ENCODE results near the gene RTCA. TPM values are rescaled to one million over a fixed set of nuclear protein-coding genes. Genes with fewer than 3 reads are reported as not detected.
"Not testable (repeated sequence)": the region's sequence is repeated elsewhere in the genome, so short reads cannot be mapped to it uniquely, and the experiment has no call there.

Gene RTCA
- total RNA-seq (2014; rRNA removed; shearing (Covaris generic); ENCODE audit: low replicate concordance), result 27.3 and 36.8 TPM in 2 replicates

GRCh38 chr1:100265931-100266740 lies at the start of gene RTCA:
Gene RTCA, plus strand, starts transcription at chr1:100266216. Its CDS starts 160 bp downstream, at chr1:100266376.
- no peaks in the 10 kb centered on the region for H3K27me3 ChIP-seq
- H3K36me3 ChIP-seq, result peaks cover 32% of the 10 kb centered on the region
- peaks cover 4% of the 10 kb centered on the region; the same call in 1 of the 2 replicates for H3K9me3 ChIP-seq
- H3K4me3 ChIP-seq, result peak within 1 kb of the TSS; percentile 68
- peak; percentile 94 for DNase-seq

- Histone ChIP-seq H3K36me3 (peaks cover 10% of the 10 kb centered on the region), H3K27me3 (no peaks in the 10 kb centered on the region), H3K9me3 (no peaks in the 10 kb centered on the region), H3K4me3 (no peak overlapping the region)
- no peak for DNase-seq
Measured at GRCh38 chr1:100217834-100218233, 48.2 kb upstream of the RTCA start.

GRCh38 chr1:100219457-100219856 lies 46.6 kb upstream of the RTCA start:
- no peak overlapping the region for H3K4me3 ChIP-seq
- no peaks in the 10 kb centered on the region for H3K27me3 ChIP-seq
- H3K36me3 ChIP-seq, result peaks cover 7% of the 10 kb centered on the region
- H3K9me3 ChIP-seq, result no peaks in the 10 kb centered on the region
- no peak for DNase-seq

GRCh38 chr1:100219883-100220282 lies 46.1 kb upstream of the RTCA start:
- Histone ChIP-seq H3K27me3 (no peaks in the 10 kb centered on the region), H3K4me3 (no peak overlapping the region), H3K9me3 (no peaks in the 10 kb centered on the region), H3K36me3 (peaks cover 7% of the 10 kb centered on the region)
- DNase-seq, result no peak

DNA sequence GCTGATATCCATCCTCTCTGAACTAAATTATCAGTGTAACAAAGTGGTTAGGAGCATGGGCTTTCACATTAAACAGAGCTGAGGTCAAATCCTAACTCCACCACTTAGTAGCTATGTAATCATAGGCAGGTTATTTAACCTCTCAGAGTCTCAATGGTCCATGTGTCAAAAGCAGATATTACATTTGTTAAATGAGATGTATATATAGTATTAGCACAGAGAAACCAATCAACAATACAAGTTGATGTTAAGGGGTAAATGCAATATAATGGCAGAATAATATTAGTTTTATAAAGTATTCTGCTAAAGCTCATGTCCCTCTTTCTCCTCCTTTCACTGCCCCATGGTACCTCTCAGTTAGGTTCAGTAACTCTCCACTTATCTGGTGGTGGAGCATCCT lies 43.6 kb upstream of the RTCA start:
- DNase-seq, result no peak
- H3K4me3 ChIP-seq, result no peak overlapping the region
- peaks cover 7% of the 10 kb centered on the region for H3K36me3 ChIP-seq
- H3K9me3 ChIP-seq, result no peaks in the 10 kb centered on the region
- H3K27me3 ChIP-seq, result no peaks in the 10 kb centered on the region

DNA sequence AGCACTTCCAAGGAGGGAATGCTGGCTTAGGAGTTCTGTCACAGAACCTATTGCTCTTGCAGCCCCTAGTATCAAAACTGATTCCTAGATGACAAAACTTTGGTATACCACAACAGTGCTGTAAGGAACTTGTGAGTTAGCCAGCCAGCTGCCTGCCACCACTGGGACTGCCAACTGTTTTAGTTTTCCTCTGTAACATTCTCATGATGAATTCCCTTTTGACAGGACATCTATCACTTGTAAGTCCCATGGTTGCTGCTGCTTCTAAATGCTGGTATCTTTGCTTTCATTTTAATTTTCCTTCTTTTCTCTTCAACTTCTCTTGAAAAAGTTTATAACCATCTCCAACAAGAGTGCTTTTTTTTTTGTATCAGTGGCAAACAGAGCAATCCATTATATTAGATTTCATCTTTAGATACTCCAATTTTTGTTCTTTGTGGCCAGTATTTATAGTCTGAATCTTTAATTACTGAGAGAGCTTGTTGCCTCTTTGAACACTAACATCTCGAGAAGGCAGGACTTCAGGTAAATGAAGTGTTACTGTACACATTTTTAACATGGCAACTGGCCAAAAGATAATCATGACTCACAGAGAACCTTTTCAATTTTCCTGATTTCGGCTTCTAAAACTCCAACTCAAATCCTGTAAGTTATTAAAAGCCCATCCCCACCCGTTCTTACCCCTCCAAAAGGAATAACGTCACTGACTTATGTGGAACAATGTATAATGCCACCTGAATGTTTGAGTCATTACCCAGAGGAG lies 36.2 kb upstream of the RTCA start:
- H3K27me3 ChIP-seq, result no peaks in the 10 kb centered on the region
- H3K9me3 ChIP-seq, result no peaks in the 10 kb centered on the region
- H3K4me3 ChIP-seq, result no peak overlapping the region
- peaks cover 6% of the 10 kb centered on the region for H3K36me3 ChIP-seq
- DNase-seq, result no peak

DNA sequence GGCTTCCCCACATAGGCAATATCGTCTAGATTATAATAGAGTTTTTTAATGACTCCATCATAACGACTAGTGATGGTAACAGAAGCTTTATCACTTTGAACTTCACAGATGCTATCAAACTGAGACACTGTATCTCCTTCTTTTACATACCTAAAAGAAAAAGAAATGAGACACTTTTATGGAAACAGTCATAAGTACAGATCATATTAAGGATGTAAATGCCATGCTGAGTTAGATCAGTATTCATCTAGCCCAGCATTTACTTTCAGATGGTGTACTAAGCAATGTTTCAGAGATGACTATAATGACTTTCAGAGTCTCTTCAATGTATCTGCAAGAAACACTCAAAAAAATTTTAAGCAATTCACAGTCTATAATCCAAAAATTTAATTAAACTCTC lies 35.3 kb upstream of the RTCA start:
- Histone ChIP-seq H3K36me3 (peaks cover 9% of the 10 kb centered on the region), H3K27me3 (no peaks in the 10 kb centered on the region), H3K4me3 (no peak overlapping the region)

DNA sequence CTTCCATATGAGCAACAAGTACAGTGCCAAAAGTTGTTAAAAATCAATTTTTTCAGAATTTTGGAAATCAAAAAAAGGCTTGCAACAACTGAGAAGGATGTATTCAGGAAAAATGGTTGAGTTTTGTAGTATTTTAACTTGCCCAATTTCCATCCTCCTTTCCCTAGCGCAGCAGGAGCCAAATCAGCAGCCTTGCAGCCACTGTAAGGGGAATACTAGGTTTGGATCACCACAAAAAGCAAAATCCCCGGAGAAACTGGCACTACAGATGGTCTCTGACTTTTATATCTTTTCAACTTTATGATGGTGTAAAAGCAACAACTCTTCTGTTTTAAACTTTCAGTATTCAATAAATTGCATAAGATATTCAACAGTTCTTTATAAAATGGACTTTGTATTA lies 34.3 kb upstream of the RTCA start:
- no peaks in the 10 kb centered on the region for H3K9me3 ChIP-seq
- H3K4me3 ChIP-seq, result no peak overlapping the region
- H3K27me3 ChIP-seq, result no peaks in the 10 kb centered on the region
- H3K36me3 ChIP-seq, result peaks cover 9% of the 10 kb centered on the region
- no peak for DNase-seq

More for the DNA sequence above, 35.3 kb upstream of the RTCA start:
- H3K9me3 ChIP-seq, result no peaks in the 10 kb centered on the region
- DNase-seq, result no peak

DNA sequence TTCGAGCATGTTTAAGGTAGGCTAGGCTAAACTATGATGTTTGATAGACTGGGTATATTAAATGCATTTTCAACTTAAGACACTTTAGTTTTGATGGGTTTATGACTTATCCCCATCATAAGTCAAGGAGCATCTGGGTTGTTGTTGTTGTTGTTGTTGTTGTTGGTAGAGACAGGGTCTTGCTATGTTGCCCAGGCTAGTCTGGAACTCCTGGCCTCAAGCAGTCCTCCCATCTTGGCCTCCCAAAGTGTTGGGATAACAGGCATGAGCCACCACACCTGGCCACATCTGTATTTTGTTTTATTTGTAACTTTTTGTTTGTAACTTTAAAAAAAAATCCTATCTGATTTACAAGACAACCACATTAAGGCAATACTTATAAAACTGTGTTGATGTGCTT lies 33.9 kb upstream of the RTCA start:
- Histone ChIP-seq H3K36me3 (peaks cover 9% of the 10 kb centered on the region), H3K9me3 (no peaks in the 10 kb centered on the region), H3K4me3 (no peak overlapping the region), H3K27me3 (no peaks in the 10 kb centered on the region)
- no peak for DNase-seq

- H3K9me3 ChIP-seq, H3K4me3 ChIP-seq, DNase-seq, H3K27me3 ChIP-seq, H3K36me3 ChIP-seq: not testable (repeated sequence)
Measured at GRCh38 chr1:100233566-100233965, 32.5 kb upstream of the RTCA start.

DNA sequence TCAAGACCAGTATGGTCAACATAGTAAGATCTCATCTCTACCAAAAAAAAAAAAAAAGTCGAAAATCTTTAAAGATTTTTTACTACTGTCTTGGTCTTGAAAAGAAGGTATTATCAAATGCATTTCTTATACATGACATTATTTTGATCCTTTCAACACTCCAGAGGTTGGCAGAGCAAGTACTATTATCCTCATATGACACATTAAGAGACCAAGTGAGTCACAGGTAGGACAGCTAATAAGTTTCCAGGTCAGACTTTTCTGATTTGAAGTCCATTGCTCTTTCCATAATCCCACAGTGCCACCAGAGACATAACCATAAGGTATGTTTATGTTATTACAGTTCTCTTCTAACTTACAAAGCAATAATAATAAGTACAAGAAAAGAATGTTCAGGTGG lies 31.6 kb upstream of the RTCA start:
- H3K36me3 ChIP-seq, result peaks cover 9% of the 10 kb centered on the region
- H3K9me3 ChIP-seq, result no peaks in the 10 kb centered on the region
- DNase-seq, result no peak
- H3K27me3 ChIP-seq, result no peaks in the 10 kb centered on the region
- H3K4me3 ChIP-seq, result no peak overlapping the region

DNA sequence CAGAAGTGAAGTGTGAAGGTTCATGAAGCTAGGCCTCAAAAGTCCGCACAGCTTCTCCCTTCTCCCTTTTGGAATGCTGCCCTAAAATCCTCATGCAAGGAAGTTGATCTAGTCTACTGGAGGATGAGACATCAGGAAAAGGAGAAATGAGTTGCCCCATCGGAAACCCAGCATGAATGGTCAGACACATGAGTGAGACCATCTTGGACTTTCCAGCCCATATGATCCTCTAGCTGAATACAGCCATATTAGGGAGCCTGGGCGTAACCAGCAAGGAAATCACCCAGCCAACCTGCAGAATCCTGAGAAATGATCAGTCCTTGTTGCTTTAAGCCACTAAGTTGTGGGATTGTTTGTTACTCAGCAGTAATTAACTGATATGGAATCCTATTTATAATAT lies 28.9 kb upstream of the RTCA start:
- H3K27me3 ChIP-seq, result no peaks in the 10 kb centered on the region
- H3K4me3 ChIP-seq, result no peak overlapping the region
- H3K36me3 ChIP-seq, result peaks cover 9% of the 10 kb centered on the region
- no peak for DNase-seq
- H3K9me3 ChIP-seq, result no peaks in the 10 kb centered on the region

DNA sequence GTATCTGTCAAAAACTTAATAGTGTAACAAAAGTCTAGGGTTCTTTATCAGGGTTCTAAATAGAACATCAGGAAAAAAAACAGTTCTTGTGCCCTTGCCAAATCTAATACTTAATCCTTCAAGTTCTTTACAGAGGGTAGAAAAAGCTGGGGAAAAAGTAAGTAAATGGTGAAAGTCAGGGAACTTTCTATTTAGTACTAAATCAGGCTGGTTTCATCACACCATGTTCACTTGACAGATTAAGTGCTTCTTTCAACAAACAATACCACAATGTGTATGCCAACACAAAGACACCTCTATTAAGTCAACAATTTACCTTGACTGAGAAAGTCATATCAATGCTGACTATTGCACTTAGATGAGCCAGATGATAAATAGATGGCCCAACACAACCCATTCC lies 26.1 kb upstream of the RTCA start:
- no peak for DNase-seq
- no peaks in the 10 kb centered on the region for H3K9me3 ChIP-seq
- peaks cover 2% of the 10 kb centered on the region; the same call in 1 of the 2 replicates for H3K36me3 ChIP-seq
- no peaks in the 10 kb centered on the region for H3K27me3 ChIP-seq
- H3K4me3 ChIP-seq, result no peak overlapping the region

- no peak for DNase-seq
- Histone ChIP-seq H3K4me3 (no peak overlapping the region), H3K36me3 (no peaks in the 10 kb centered on the region; the same call in 1 of the 2 replicates)
Measured at GRCh38 chr1:100240631-100241030, 25.4 kb upstream of the RTCA start.

DNA sequence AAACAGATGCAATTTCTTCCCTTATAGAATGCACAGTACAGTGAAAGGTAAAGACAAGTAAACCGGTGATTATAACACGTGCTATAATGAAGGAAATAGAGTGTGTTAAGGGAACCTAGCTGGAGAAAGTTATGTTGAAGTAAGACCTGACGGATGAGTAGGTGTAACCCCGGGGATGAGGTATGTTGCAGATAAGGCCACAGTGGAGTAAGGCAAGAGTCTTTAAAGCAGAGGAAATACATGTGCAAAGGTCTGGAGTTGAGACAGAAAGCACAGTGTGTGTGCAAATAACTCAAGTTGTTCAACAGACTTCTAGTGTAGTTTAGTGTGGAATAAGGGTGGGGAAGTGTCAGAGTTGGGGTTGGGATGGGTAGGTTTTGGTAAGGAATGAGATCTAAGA lies 19.3 kb upstream of the RTCA start:
- Histone ChIP-seq H3K36me3 (no peaks in the 10 kb centered on the region), H3K9me3 (no peaks in the 10 kb centered on the region), H3K27me3 (no peaks in the 10 kb centered on the region), H3K4me3 (no peak overlapping the region)
- DNase-seq, result no peak

More at GRCh38 chr1:100240631-100241030, 25.4 kb upstream of the RTCA start:
- no peaks in the 10 kb centered on the region for H3K9me3 ChIP-seq
- no peaks in the 10 kb centered on the region for H3K27me3 ChIP-seq

DNA sequence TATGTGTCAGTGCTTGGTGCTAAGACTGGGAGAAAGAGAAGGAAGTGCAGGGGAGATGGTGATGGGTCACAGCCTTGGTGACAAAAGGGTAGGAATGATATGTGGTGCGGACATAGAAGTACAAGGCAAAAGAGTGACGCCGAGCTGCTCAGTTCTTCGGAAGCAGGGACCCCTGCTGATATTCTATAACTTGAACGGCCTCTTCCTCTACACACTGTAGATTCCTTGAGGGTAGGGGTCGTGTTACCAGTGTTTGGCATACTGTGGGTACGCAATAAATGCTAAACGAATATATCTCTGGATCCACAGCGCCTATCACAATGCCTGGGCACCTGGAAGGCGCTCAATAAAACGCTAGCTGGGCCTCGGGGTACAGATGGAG lies 16.9 kb upstream of the RTCA start:
- no peaks in the 10 kb centered on the region for H3K36me3 ChIP-seq
- no peak for DNase-seq
- no peaks in the 10 kb centered on the region for H3K9me3 ChIP-seq
- peaks cover 7% of the 10 kb centered on the region for H3K27me3 ChIP-seq
- H3K4me3 ChIP-seq, result peak overlapping the region; percentile 75

- Histone ChIP-seq H3K4me3 (peak within 1 kb of the TSS; percentile 75), H3K9me3 (no peaks in the 10 kb centered on the region), H3K27me3 (peaks cover 7% of the 10 kb centered on the region), H3K36me3 (no peaks in the 10 kb centered on the region)
- DNase-seq, result peak; percentile 95
Measured at GRCh38 chr1:100249537-100250257, 16.3 kb upstream of the RTCA start, which contains the start of gene DBT. Gene DBT, minus strand, starts transcription at chr1:100249834. Its CDS starts 14 bp downstream, at chr1:100249820.

Measured in MG63 (cell line).